Measurements from ENCODE around the gene METAP1D. TPM values are rescaled to one million over a fixed set of nuclear protein-coding genes. Genes with fewer than 3 reads are reported as not detected.
"Not testable (repeated sequence)": the region's sequence is repeated elsewhere in the genome, so short reads cannot be mapped to it uniquely, and the experiment has no call there.

Gene METAP1D
- total RNA-seq, 4 donors from 2014 or later, result 5.2 to 30.9 (median 7.3) TPM

- Histone ChIP-seq H3K4me1 (no peaks in the 10 kb centered on the region), H3K4me3 (replicated peaks in 1 of 3) (no peak overlapping the region), H3K9me3 (no peaks in the 10 kb centered on the region), H3K27ac (no peak overlapping the region), H3K36me3 (no peaks in the 10 kb centered on the region), H3K27me3 (no peaks in the 10 kb centered on the region)
- intact Hi-C loops (cut with DNase I), result no loop called here
- 61 to 68% methylated on average over 4 of the region's 4 CpGs for WGBS, 2 donors
- no peak for DNase-seq
- TF ChIP-seq CTCF (IDR thresholded peaks at IDR 0.05) (no peak), POLR2A (IDR thresholded peaks at IDR 0.05) (no peak)
These were observed 52.5 kb downstream of the METAP1D start for GRCh38 chr2:172052000-172052983.

- H3K4me1 ChIP-seq, result no peaks in the 10 kb centered on the region
- H3K9me3 ChIP-seq, result no peaks in the 10 kb centered on the region
- H3K4me3 ChIP-seq (replicated peaks in 1 of 3), result no peak overlapping the region
- no peak overlapping the region for H3K27ac ChIP-seq
- intact Hi-C loops (cut with DNase I), result no loop called here
- no peaks in the 10 kb centered on the region for H3K27me3 ChIP-seq
- DNase-seq, result no peak
- no peaks in the 10 kb centered on the region for H3K36me3 ChIP-seq
- 80 to 95% methylated on average over 1 of the region's 1 CpG for WGBS, 2 donors
- TF ChIP-seq CTCF (IDR thresholded peaks at IDR 0.05) (no peak), POLR2A (IDR thresholded peaks at IDR 0.05) (no peak)
These were observed 53.7 kb downstream of the METAP1D start for GRCh38 chr2:172053486-172053885.

DNA sequence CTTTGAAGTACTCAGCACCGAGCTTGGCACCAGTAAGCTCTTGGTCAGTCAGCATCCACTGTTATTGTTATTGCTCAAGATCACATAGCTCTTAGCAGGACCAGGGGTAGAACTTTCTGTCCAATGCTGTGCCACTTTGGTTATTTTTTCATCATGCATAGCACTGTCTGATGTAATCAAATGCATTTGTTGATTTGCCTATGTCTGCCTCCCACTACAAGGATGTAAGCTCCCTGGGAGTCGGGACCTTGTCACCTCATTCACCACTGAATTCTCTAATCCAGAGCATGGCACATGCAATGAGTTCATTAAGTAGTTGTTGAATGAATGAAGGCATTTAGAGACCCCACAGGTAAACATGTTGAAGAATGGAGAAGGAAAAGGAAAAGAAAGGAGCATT lies 56.5 kb downstream of the METAP1D start:
- Histone ChIP-seq H3K4me3 (replicated peaks in 1 of 3) (no peak overlapping the region), H3K36me3 (no peaks in the 10 kb centered on the region), H3K27ac (no peak overlapping the region), H3K4me1 (no peaks in the 10 kb centered on the region), H3K9me3 (no peaks in the 10 kb centered on the region), H3K27me3 (no peaks in the 10 kb centered on the region)
- WGBS, 2 donors, result 89 to 92% methylated on average over 2 of the region's 2 CpGs
- TF ChIP-seq CTCF (IDR thresholded peaks at IDR 0.05), result no peak
- TF ChIP-seq POLR2A (IDR thresholded peaks at IDR 0.05), result no peak
- DNase-seq, result no peak
- intact Hi-C loops (cut with DNase I), result no loop called here

DNA sequence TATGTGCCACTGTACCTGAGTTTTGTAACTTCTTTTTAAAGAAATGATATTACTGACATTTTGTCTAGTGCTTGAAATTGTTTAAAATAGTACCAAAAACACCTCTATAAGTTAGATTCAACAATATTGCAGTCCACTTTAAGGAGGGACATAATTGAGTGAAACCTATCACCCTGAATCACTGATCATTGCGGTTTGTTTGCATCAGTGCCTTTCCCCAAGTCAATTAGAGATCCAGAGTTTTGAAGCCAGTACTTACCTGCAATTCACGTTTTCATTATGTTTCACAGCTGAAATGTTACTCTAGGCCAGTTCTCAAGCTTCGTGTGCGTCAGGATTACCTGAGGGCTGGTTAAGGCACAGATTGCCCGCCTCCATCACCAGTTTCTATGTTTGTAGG lies 58.9 kb downstream of the METAP1D start:
- H3K27me3 ChIP-seq, result no peaks in the 10 kb centered on the region
- H3K4me3 ChIP-seq (replicated peaks in 1 of 3), result no peak overlapping the region
- no peaks in the 10 kb centered on the region for H3K9me3 ChIP-seq
- no peak overlapping the region for H3K27ac ChIP-seq
- no peaks in the 10 kb centered on the region for H3K36me3 ChIP-seq
- 95 to 96% methylated on average over 5 of the region's 5 CpGs for WGBS, 2 donors
- intact Hi-C loops (cut with DNase I), result no loop called here
- no peak for TF ChIP-seq CTCF (IDR thresholded peaks at IDR 0.05)
- no peak for TF ChIP-seq POLR2A (IDR thresholded peaks at IDR 0.05)
- no peaks in the 10 kb centered on the region for H3K4me1 ChIP-seq
- DNase-seq, result no peak

- H3K36me3 ChIP-seq; H3K27ac ChIP-seq; DNase-seq; H3K4me3 ChIP-seq (replicated peaks in 1 of 3); H3K9me3 ChIP-seq; H3K27me3 ChIP-seq; intact Hi-C loops (cut with DNase I); H3K4me1 ChIP-seq: not testable (repeated sequence)
- 89 to 90% methylated on average over 5 of the region's 5 CpGs for WGBS, 2 donors
These were observed 60.4 kb downstream of the METAP1D start for GRCh38 chr2:172060118-172060517.

Measured in thyroid gland (tissue), 4 donors.